Effector memory CD4-positive, alpha-beta T cell (primary cell): ENCODE measurements around the gene MADD.

Source experiments
- DNase-seq, 3 donors: peaks; one replicate each; pipeline ENCODE4 v3.0.0-alpha.2; 2020
- H3K27ac ChIP-seq: 2 replicates; pipeline ENCODE4 v1.7.0; 2013; ENCODE audit warnings: mild to moderate bottlenecking, low read length, moderate library complexity; ENCODE audit not compliant: insufficient read depth, poor library complexity, severe bottlenecking
- H3K27me3 ChIP-seq: replicated peaks from 2 replicates; pipeline ENCODE4 v1.7.0; 2013; ENCODE audit warnings: mild to moderate bottlenecking, low read length; ENCODE audit not compliant: insufficient read depth, control insufficient read depth, poor library complexity, severe bottlenecking
- H3K36me3 ChIP-seq: 2 replicates; pipeline ENCODE4 v1.7.0; 2013; ENCODE audit warnings: mild to moderate bottlenecking, low read length, moderate library complexity; ENCODE audit not compliant: control insufficient read depth, insufficient read depth
- H3K4me1 ChIP-seq: 2 replicates; pipeline ENCODE4 v1.7.0; 2013; ENCODE audit warnings: low read length, mild to moderate bottlenecking; ENCODE audit not compliant: control insufficient read depth, insufficient read depth, poor library complexity, severe bottlenecking
- H3K4me3 ChIP-seq: 2 replicates; pipeline ENCODE4 v1.7.0; 2013; ENCODE audit warnings: low read length, low read depth, mild to moderate bottlenecking; ENCODE audit not compliant: insufficient read depth, poor library complexity, severe bottlenecking
- H3K9me3 ChIP-seq: 2 replicates; pipeline ENCODE4 v1.7.0; 2013; ENCODE audit warnings: mild to moderate bottlenecking, low read length, moderate library complexity; ENCODE audit not compliant: control insufficient read depth

Gene MADD

DNA sequence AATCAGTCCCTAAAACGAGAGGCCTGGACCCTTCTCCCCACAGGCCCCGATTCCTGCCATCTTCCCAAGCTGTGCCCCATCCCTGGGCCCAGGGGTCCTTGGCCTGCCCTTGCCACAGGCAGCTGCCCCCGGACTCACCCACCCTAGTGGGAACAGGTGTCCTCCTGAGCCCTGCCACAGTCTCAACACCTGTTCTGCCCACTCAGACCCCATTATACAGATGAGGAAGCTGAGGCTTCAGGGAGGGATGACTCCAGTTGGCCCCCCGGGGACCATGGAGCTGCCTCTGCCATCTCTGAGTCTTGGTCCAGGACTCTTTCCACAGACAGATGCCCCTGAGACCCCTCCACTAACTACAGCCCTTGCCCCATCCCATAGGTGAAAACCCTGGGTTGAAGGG is 66.7 kb downstream of the MADD start:
- H3K27me3 ChIP-seq, result no peaks in the 10 kb centered on the region
- no peak overlapping the region for H3K4me3 ChIP-seq
- no peaks in the 10 kb centered on the region for H3K4me1 ChIP-seq
- no peak for DNase-seq
- no peaks in the 10 kb centered on the region for H3K36me3 ChIP-seq
- no peaks in the 10 kb centered on the region for H3K9me3 ChIP-seq
- H3K27ac ChIP-seq, result no peak overlapping the region

- Histone ChIP-seq H3K9me3 (no peaks in the 10 kb centered on the region), H3K4me3 (no peak overlapping the region), H3K4me1 (no peaks in the 10 kb centered on the region), H3K27me3 (no peaks in the 10 kb centered on the region), H3K27ac (no peak overlapping the region), H3K36me3 (no peaks in the 10 kb centered on the region)
- DNase-seq, result no peak
Measured at GRCh38 chr11:47337229-47337924, 67.4 kb downstream of the MADD start.

- Histone ChIP-seq H3K4me1 (no peaks in the 10 kb centered on the region), H3K9me3 (no peaks in the 10 kb centered on the region), H3K27ac (no peak overlapping the region), H3K4me3 (no peak overlapping the region), H3K36me3 (no peaks in the 10 kb centered on the region), H3K27me3 (no peaks in the 10 kb centered on the region)
- DNase-seq, result no peak
Measured at GRCh38 chr11:47338396-47339241, 68.7 kb downstream of the MADD start.

DNA sequence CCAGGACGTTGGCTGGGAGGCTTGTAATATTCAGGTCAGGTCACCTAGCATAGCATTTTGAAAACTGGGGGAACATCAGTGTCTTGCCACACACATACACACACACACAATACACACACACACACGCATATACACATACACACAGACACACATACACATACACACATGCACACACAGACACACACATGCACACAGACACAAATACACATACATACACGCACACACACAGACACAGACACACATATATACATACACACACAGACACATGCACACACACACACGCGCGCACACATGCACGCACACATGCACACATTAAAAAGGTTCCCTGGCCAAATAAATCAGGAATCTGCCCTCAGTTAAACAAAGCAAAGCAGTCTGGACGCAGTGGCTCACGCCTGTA is 70.1 kb downstream of the MADD start:
- Histone ChIP-seq H3K4me1 (no peaks in the 10 kb centered on the region), H3K27me3 (no peaks in the 10 kb centered on the region), H3K27ac (no peak overlapping the region), H3K36me3 (no peaks in the 10 kb centered on the region), H3K4me3 (no peak overlapping the region), H3K9me3 (no peaks in the 10 kb centered on the region)
- DNase-seq, result no peak

DNA sequence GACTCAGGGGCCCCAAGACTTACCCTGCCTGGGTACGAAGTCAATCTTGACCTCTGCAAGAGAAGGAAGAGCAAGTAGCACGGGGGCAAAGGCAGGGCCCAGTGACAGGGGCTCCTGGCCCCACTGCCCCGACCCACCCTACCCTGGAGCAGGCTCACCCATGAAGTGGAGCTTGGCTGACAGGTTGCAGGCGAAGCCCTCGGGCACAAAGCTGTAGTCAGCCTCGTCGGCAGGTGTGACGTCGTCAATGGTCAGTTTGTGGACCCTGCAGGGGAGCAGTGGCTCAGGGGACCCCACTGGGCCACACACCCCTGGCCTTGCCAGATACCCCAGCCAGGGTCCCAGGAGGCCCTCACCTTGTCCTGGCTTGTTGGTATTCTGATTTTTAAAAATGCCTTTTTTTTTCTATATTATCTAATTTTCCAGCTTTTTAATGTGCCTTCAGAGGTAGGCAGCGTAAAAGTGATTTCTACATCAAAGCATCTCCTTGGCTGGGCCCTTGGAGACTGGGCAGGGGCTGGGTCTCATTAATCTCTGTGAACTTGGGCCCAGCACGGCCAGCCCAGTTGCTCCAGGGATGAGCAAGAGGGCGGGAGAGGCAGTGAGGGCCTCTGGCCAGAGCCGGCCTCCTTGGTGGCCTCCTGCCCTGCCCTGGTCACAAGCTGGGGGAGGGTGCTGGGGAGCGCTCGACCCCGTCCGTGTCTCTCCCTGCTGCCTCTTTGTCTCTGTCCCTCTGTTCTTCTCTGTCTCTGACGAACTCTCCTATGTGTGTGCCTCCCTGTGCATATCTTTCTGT is 71.2 kb downstream of the MADD start:
- H3K27me3 ChIP-seq, result no peaks in the 10 kb centered on the region
- H3K36me3 ChIP-seq, result no peaks in the 10 kb centered on the region
- no peaks in the 10 kb centered on the region for H3K4me1 ChIP-seq
- H3K9me3 ChIP-seq, result no peaks in the 10 kb centered on the region
- no peak for DNase-seq
- no peak overlapping the region for H3K4me3 ChIP-seq
- no peak overlapping the region for H3K27ac ChIP-seq

GRCh38 chr11:47342036-47342803 is 72.3 kb downstream of the MADD start:
- no peaks in the 10 kb centered on the region for H3K27me3 ChIP-seq
- no peak overlapping the region for H3K27ac ChIP-seq

GRCh38 chr11:47342854-47343253 is 72.9 kb downstream of the MADD start:
- Histone ChIP-seq H3K4me1 (no peaks in the 10 kb centered on the region), H3K27me3 (no peaks in the 10 kb centered on the region), H3K9me3 (no peaks in the 10 kb centered on the region), H3K36me3 (no peaks in the 10 kb centered on the region), H3K4me3 (no peak overlapping the region), H3K27ac (no peak overlapping the region)
- no peak for DNase-seq

More at GRCh38 chr11:47342036-47342803, 72.3 kb downstream of the MADD start:
- no peak overlapping the region for H3K4me3 ChIP-seq
- H3K36me3 ChIP-seq, result no peaks in the 10 kb centered on the region
- no peak for DNase-seq
- no peaks in the 10 kb centered on the region for H3K4me1 ChIP-seq
- no peaks in the 10 kb centered on the region for H3K9me3 ChIP-seq

GRCh38 chr11:47345890-47346563 is 76.1 kb downstream of the MADD start:
- no peaks in the 10 kb centered on the region for H3K36me3 ChIP-seq
- no peaks in the 10 kb centered on the region for H3K9me3 ChIP-seq
- no peaks in the 10 kb centered on the region for H3K27me3 ChIP-seq
- no peak overlapping the region for H3K4me3 ChIP-seq
- no peak for DNase-seq
- H3K27ac ChIP-seq, result no peak overlapping the region
- no peaks in the 10 kb centered on the region for H3K4me1 ChIP-seq

- DNase-seq, result no peak
- no peaks in the 10 kb centered on the region for H3K9me3 ChIP-seq
- H3K27ac ChIP-seq, result no peak overlapping the region
- no peaks in the 10 kb centered on the region for H3K4me1 ChIP-seq
- no peaks in the 10 kb centered on the region for H3K27me3 ChIP-seq
- H3K36me3 ChIP-seq, result no peaks in the 10 kb centered on the region
- H3K4me3 ChIP-seq, result no peak overlapping the region
Measured at GRCh38 chr11:47347137-47347536, 77.2 kb downstream of the MADD start.
